NCI-H1930 (cell line): ENCODE data around the gene STOML1.
"Not testable (repeated sequence)": the region's sequence is repeated elsewhere in the genome, so short reads cannot be mapped to it uniquely, and the experiment has no call there.

ENCODE experiments used
- DNase-seq, 2 experiments: peaks; one replicate each; lab custom pipeline; 2025; lab: John Stamatoyannopoulos, UW

Gene STOML1

GRCh38 chr15:73987250-73987649, 4.8 kb downstream of the STOML1 start:
- DNase-seq: no peak

- no peak for DNase-seq
Observed at GRCh38 chr15:73986776-73987056, 5.4 kb downstream of the STOML1 start.

GRCh38 chr15:73986055-73986775, 5.9 kb downstream of the STOML1 start:
- no peak for DNase-seq

GRCh38 chr15:73985101-73985873, 6.8 kb downstream of the STOML1 start:
- no peak for DNase-seq

- DNase-seq: no peak
Observed at GRCh38 chr15:73984208-73984979, 7.7 kb downstream of the STOML1 start.

- DNase-seq: no peak
Observed at GRCh38 chr15:73983773-73984172, 8.3 kb downstream of the STOML1 start.

GRCh38 chr15:73983211-73983727, 8.8 kb downstream of the STOML1 start:
- no peak for DNase-seq

- no peak for DNase-seq
Observed at GRCh38 chr15:73982222-73982962, 9.7 kb downstream of the STOML1 start.

GRCh38 chr15:73981761-73982221, 10.3 kb downstream of the STOML1 start:
- no peak for DNase-seq

GRCh38 chr15:73979636-73980035, 12.5 kb downstream of the STOML1 start:
- no peak for DNase-seq

GRCh38 chr15:73978896-73979295, 13.2 kb downstream of the STOML1 start:
- no peak for DNase-seq

- DNase-seq: not testable (repeated sequence)
Observed at GRCh38 chr15:73975440-73976125, 16.5 kb downstream of the STOML1 start.

GRCh38 chr15:73973683-73974200, 18.4 kb downstream of the STOML1 start:
- DNase-seq: not testable (repeated sequence)

- DNase-seq: peak; percentile 67 to 68
Observed at GRCh38 chr15:73972984-73973682, 19.0 kb downstream of the STOML1 start.

- DNase-seq: no peak
Observed at GRCh38 chr15:73969151-73969759, 22.8 kb downstream of the STOML1 start.

GRCh38 chr15:73968461-73968860, 23.6 kb downstream of the STOML1 start:
- no peak for DNase-seq

GRCh38 chr15:73965758-73966113, 26.4 kb downstream of the STOML1 start:
- DNase-seq: no peak

- DNase-seq: no peak
Observed at GRCh38 chr15:73965094-73965757, 26.9 kb downstream of the STOML1 start.

GRCh38 chr15:73964736-73965093, 27.4 kb downstream of the STOML1 start:
- peak in 1 of 2 experiments; percentile 47 for DNase-seq
